Body of pancreas (tissue), 4 donors: ENCODE data around the gene COQ7. TPM values are rescaled to one million over a fixed set of nuclear protein-coding genes. Genes with fewer than 3 reads are reported as not detected.
A peak's percentile ranks its signal among the peaks of the same experiment; 100 is the strongest.

ENCODE experiments used
- ATAC-seq: fragments of 150-250 bp; one replicate; pipeline ENCODE4 v1.9.1; 2016
- DNase-seq, 4 donors: peaks; one replicate each; pipeline ENCODE4 v3.0.0-alpha.2; 2019
- H3K27ac ChIP-seq, 4 donors: fragments of 200-600 bp; sonication (generic); 1 replicate in 3 of 4; 2 replicates in 1 of 4; pipeline versions ENCODE4 v1.5.1 to v1.6.1; 2016 to 2019; ENCODE audit warnings: mild to moderate bottlenecking in 1 of 4, mixed read lengths in 1 of 4, moderate library complexity in 1 of 4
- H3K27me3 ChIP-seq, 2 donors: fragments of 200-600 bp; sonication (generic); one replicate each; pipeline ENCODE4 v1.6.0; 2016; ENCODE audit warnings: mild to moderate bottlenecking in 1 of 2
- H3K36me3 ChIP-seq, 2 donors: fragments of 200-600 bp; sonication (generic); replicated peaks in 1 of 2; 2 replicates each; pipeline ENCODE4 v1.5.1; 2016; ENCODE audit warnings: low read depth in 2 of 2; ENCODE audit not compliant: insufficient read depth in 1 of 2
- H3K4me1 ChIP-seq: fragments of 200-600 bp; sonication (generic); one replicate; pipeline ENCODE4 v1.6.0; 2016
- H3K4me3 ChIP-seq, 2 donors: fragments of 200-600 bp; sonication (generic); 1 replicate in 1 of 2; 2 replicates in 1 of 2; pipeline ENCODE4 v1.5.1; 2016 to 2019
- H3K9me3 ChIP-seq, 3 donors: fragments of 200-600 bp; sonication (generic); 1 replicate in 2 of 3; 2 replicates in 1 of 3; pipeline ENCODE4 v1.5.1; 2016
- POLR2A ChIP-seq, 3 donors: fragments of 450-650 bp; IDR thresholded peaks; one replicate each; pipeline ENCODE4 v1.6.1; 2016; ENCODE audit warnings: antibody characterized with exemption in 3 of 3, mild to moderate bottlenecking in 2 of 3
- WGBS, 2 donors: methylation state at CpG; one replicate each; pipeline ENCODE4 v1.1.5; 2017; 5-methylcytosine and 5-hydroxymethylcytosine counted together
- intact Hi-C: fragments of 100-400 bp; cut with DNase I; formaldehyde crosslinking; loops from one replicate; pipeline ENCODE4 v1.15.1; 2023
- total RNA-seq, 2 donors: library from RNA; depleted of rRNA; stranded (reverse); fragments of >200 nt; gene quantifications; one replicate each; pipeline ENCODE4 v1.1.0, GENCODE V29; 2016
- TF ChIP-seq, protein P1 (sequence below), 7 experiments: fragments of 450-650 bp in 4 of 7; fragments of 200-600 bp in 3 of 7; sonication (generic) in 3 of 7; IDR thresholded peaks; one replicate each; pipeline ENCODE4 v1.5.1; 2016 to 2019; ENCODE audit warnings: antibody characterized with exemption in 7 of 7

COQ7 gene
- total RNA-seq, 2 donors from 2014 or later: 8.6 to 9.1 TPM

GRCh38 chr16:19086322-19087199 lies 19.1 kb downstream of the COQ7 start:
- no peak overlapping the region for H3K4me3 ChIP-seq
- intact Hi-C loops: loop anchor here (5.0 to 10.0 kb wide), 2 partner anchors 291 to 408 kb away; no protein-coding TSS in a partner anchor
- H3K27me3 ChIP-seq: no peaks in the 10 kb centered on the region
- H3K27ac ChIP-seq: no peak overlapping the region
- H3K9me3 ChIP-seq: no peaks in the 10 kb centered on the region
- 10 to 40% methylated on average over 13 to 52 of the region's 52 CpGs for WGBS, 2 donors
- peak in 1 of 3 donors; percentile 27 for TF ChIP-seq POLR2A (IDR thresholded peaks at IDR 0.05)
- TF ChIP-seq, protein P1, sequence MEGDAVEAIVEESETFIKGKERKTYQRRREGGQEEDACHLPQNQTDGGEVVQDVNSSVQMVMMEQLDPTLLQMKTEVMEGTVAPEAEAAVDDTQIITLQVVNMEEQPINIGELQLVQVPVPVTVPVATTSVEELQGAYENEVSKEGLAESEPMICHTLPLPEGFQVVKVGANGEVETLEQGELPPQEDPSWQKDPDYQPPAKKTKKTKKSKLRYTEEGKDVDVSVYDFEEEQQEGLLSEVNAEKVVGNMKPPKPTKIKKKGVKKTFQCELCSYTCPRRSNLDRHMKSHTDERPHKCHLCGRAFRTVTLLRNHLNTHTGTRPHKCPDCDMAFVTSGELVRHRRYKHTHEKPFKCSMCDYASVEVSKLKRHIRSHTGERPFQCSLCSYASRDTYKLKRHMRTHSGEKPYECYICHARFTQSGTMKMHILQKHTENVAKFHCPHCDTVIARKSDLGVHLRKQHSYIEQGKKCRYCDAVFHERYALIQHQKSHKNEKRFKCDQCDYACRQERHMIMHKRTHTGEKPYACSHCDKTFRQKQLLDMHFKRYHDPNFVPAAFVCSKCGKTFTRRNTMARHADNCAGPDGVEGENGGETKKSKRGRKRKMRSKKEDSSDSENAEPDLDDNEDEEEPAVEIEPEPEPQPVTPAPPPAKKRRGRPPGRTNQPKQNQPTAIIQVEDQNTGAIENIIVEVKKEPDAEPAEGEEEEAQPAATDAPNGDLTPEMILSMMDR (IDR thresholded peaks at IDR 0.05): peak; percentile 93 to 100 (median 98)
- DNase-seq (peak; percentile 82 to 87 (median 84)), ATAC-seq (peak; percentile 97)
- peaks cover 0 to 2% of the 10 kb centered on the region in 2 donors for H3K36me3 ChIP-seq
- H3K4me1 ChIP-seq: peaks cover 15% of the 10 kb centered on the region

DNA sequence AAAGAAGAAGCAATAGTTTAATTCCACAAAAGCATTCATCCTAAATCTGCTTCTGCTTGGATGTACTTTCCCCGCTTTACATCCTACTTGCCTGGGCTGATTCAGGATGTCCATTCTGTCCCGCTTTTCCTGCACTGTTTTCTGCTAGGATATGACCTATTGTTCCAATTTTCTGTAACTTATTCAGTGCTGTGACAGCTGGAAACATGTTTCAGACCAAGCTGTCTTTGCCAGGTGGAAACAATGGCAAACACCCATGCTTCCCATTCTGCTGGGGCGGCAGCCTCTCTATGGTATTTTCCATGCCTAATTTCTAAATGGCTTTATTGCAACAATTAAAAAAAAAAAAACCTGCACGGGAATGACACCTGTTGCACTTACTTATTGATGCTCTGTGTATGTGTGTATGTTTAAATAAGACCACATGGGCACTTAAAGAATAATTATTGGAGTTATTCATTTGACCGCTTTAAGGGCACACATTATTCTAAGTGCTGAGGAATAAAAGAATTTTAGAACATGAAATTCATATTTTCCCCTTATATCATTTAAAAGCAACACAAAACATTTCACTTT lies 21.0 kb downstream of the COQ7 start:
- Histone ChIP-seq H3K27me3 (no peaks in the 10 kb centered on the region), H3K4me1 (peaks cover 15% of the 10 kb centered on the region), H3K9me3 (no peaks in the 10 kb centered on the region), H3K27ac (no peak overlapping the region), H3K4me3 (no peak overlapping the region), H3K36me3 (no peaks in the 10 kb centered on the region)
- DNase-seq (no peak), ATAC-seq (no peak)
- intact Hi-C loops: loop anchor here (5.0 to 10.0 kb wide), 2 partner anchors 289 to 406 kb away; no protein-coding TSS in a partner anchor
- 84 to 86% methylated on average over 5 of the region's 5 CpGs for WGBS, 2 donors
- no peak for TF ChIP-seq POLR2A (IDR thresholded peaks at IDR 0.05)
- TF ChIP-seq, protein P1 (IDR thresholded peaks at IDR 0.05): no peak

DNA sequence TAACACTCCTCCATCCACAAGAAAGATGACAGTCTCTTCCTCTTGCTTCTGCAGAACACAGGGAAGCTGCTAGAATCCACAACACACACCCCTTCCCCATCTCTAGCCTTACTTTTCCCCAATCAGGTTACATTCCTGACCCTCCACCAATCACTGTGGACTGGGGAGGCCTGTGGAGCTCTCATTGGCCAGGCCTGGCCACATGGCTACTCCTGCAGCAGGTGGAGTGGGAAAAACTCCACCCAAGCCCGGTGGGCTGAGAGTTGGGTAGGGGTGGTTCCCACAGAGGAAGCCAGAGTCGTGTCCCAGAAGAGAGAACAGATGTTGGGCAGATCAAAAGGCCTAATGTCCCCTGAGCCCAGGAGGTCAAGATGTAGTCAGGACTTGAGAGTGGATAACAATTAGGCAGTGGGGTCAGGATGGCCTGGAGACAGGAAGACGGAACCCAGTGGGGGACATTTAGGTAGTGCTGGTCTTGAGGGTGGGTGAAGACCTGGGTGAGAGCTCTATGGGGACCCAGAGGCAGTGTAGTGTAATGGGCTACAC lies 22.1 kb downstream of the COQ7 start:
- H3K9me3 ChIP-seq: no peaks in the 10 kb centered on the region
- no peaks in the 10 kb centered on the region for H3K27me3 ChIP-seq
- no peak overlapping the region for H3K27ac ChIP-seq
- ATAC-seq (no peak), DNase-seq (no peak)
- no peak for TF ChIP-seq POLR2A (IDR thresholded peaks at IDR 0.05)
- TF ChIP-seq, protein P1 (IDR thresholded peaks at IDR 0.05): no peak
- H3K36me3 ChIP-seq: no peaks in the 10 kb centered on the region
- intact Hi-C loops: loop anchor here (5.0 to 10.0 kb wide), 2 partner anchors 288 to 405 kb away; no protein-coding TSS in a partner anchor
- WGBS, 2 donors: 80 to 87% methylated on average over 3 of the region's 3 CpGs
- no peak overlapping the region for H3K4me3 ChIP-seq
- peaks cover 15% of the 10 kb centered on the region for H3K4me1 ChIP-seq

DNA sequence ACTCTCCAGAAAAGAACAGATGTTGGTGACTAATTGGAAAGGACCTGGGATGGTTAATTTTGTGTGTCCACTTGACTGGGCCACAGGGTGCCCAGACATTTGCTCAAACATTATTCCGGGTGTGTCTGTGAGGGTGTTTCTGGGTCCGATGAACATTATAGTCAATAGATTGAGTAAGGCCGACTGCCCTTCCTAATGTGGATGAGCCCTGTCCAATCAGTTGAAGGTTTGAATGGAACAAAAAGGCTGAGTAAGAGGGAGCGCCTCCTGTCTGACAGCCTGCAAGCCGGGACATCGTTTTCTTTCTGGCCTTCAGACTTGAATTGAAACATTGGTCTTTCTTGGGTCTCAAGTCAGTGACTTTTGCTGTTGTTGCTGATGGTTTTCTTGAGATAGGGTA lies 23.5 kb downstream of the COQ7 start:
- H3K4me3 ChIP-seq: no peak overlapping the region
- H3K27me3 ChIP-seq: no peaks in the 10 kb centered on the region
- 85 to 94% methylated on average over 6 of the region's 6 CpGs for WGBS, 2 donors
- H3K4me1 ChIP-seq: peaks cover 10% of the 10 kb centered on the region
- no peaks in the 10 kb centered on the region for H3K9me3 ChIP-seq
- ATAC-seq: no peak
- DNase-seq: no peak
- no peak overlapping the region for H3K27ac ChIP-seq
- TF ChIP-seq POLR2A (IDR thresholded peaks at IDR 0.05): no peak
- TF ChIP-seq, protein P1 (IDR thresholded peaks at IDR 0.05): no peak
- intact Hi-C loops: no loop called here
- H3K36me3 ChIP-seq: no peaks in the 10 kb centered on the region
